ENCODE results near the gene TCF7L2. TPM values are rescaled to one million over a fixed set of nuclear protein-coding genes. Genes with fewer than 3 reads are reported as not detected.

The TCF7L2 gene
- total RNA-seq, 1 donor from 2014 or later = 0.21 TPM

DNA sequence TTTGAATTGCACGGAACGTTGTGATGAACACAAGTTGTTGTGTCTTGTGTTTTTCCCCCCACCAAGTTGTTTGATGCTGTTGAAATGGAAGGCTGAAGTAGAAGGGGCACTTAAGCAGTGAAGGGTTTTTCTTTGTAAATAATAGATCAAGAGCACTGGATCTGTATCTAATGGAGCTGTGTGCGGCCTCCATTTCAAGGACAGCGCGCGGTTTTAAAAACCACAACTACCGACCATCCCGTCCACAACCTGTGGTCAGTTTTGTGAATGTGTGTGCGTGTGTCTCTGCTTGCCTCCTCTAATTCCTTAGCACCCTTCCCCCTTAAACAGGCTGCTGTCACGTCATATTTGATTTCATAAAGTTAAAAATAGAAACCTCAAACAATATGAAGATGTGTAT lies 165.5 kb downstream of the TCF7L2 start:
- Mint-ChIP-seq H3K27me3 (peaks cover 16% of the 10 kb centered on the region), H3K9me3 (no peaks in the 10 kb centered on the region), H3K27ac (no peak overlapping the region), H3K4me3 (no peak overlapping the region), H3K36me3 (ENCODE audit: low read depth) (no peaks in the 10 kb centered on the region), H3K4me1 (no peaks in the 10 kb centered on the region)
- no peak for DNase-seq
- intact Hi-C loops (cut with micrococcal nuclease) = no loop called here

DNA sequence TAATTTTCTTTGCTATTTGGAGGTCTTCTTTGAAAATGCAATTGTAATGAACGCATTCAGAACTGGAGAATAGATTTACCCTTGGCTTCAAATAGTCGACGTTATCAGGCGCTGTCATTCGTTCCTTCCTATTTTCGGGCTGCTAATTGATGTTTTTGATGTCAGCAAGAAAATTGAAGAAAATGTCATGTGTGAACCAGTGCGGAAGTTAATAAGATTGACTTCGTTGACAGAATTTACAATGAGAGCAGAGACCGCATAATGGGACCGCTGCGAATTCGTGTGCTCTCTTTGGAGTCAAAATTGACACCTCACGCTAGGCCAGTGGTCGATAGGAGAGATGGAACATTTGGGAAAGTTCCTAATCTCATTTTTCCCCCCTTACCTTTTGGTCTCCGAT lies 168.8 kb downstream of the TCF7L2 start:
- H3K36me3 Mint-ChIP-seq (ENCODE audit: low read depth) = no peaks in the 10 kb centered on the region
- no peak overlapping the region for H3K27ac Mint-ChIP-seq
- no peaks in the 10 kb centered on the region for H3K9me3 Mint-ChIP-seq
- DNase-seq = no peak
- intact Hi-C loops (cut with micrococcal nuclease) = no loop called here
- no peaks in the 10 kb centered on the region for H3K4me1 Mint-ChIP-seq
- no peak overlapping the region for H3K4me3 Mint-ChIP-seq
- peaks cover 8% of the 10 kb centered on the region for H3K27me3 Mint-ChIP-seq

DNA sequence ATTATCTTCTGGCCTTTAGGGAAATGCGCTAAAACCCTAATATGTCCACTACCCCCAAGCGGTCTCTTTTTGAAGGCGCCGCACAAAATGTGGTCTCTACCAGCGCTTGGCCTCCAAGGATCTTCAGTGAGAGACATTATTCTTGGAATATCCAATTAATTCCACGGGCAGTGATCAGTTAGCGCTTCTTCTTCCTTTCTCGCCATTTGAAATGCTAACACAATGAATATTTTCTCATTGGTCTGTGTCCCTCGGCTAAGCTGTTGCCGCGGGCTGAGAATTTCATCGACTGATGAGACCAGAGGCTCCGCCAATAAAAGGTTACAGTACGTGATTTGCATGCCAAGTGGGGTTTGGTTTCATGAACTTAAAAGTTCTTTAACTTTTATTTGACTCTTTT lies 169.8 kb downstream of the TCF7L2 start:
- Mint-ChIP-seq H3K27ac (no peak overlapping the region), H3K9me3 (no peaks in the 10 kb centered on the region), H3K27me3 (peaks cover 9% of the 10 kb centered on the region), H3K36me3 (ENCODE audit: low read depth) (no peaks in the 10 kb centered on the region), H3K4me3 (no peak overlapping the region), H3K4me1 (no peaks in the 10 kb centered on the region)
- intact Hi-C loops (cut with micrococcal nuclease) = no loop called here
- no peak for DNase-seq

GRCh38 chr10:113121153-113121552 lies 171.1 kb downstream of the TCF7L2 start:
- DNase-seq = no peak
- no peaks in the 10 kb centered on the region for H3K4me1 Mint-ChIP-seq
- H3K4me3 Mint-ChIP-seq = no peak overlapping the region
- no peaks in the 10 kb centered on the region for H3K36me3 Mint-ChIP-seq (ENCODE audit: low read depth)
- H3K27ac Mint-ChIP-seq = no peak overlapping the region
- peaks cover 15% of the 10 kb centered on the region for H3K27me3 Mint-ChIP-seq
- intact Hi-C loops (cut with micrococcal nuclease) = no loop called here
- no peaks in the 10 kb centered on the region for H3K9me3 Mint-ChIP-seq

DNA sequence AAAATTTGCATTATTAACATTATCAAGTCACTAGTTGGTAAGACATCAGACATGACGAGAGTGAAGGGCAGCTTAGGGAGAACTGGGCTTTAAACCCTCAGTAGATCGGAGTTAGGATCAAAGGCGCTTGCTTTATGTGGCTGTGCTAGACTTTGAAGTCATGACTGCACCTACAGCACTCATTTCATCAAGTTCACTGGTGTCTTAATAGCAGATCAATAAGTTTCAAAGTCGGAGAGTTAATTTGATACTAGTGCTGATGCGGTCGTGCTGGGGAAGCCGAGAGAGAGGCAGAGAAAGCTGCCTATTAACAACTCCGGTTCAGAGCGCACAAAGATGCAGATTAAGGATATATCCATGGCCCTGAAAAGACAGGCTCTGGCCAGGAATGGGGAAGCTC lies 172.9 kb downstream of the TCF7L2 start:
- Mint-ChIP-seq H3K4me1 (peaks cover 3% of the 10 kb centered on the region), H3K27me3 (peaks cover 29% of the 10 kb centered on the region), H3K36me3 (ENCODE audit: low read depth) (no peaks in the 10 kb centered on the region), H3K27ac (no peak overlapping the region), H3K9me3 (no peaks in the 10 kb centered on the region), H3K4me3 (no peak overlapping the region)
- intact Hi-C loops (cut with micrococcal nuclease) = no loop called here
- no peak for DNase-seq

- H3K4me3 Mint-ChIP-seq = no peak overlapping the region
- DNase-seq = no peak
- H3K9me3 Mint-ChIP-seq = no peaks in the 10 kb centered on the region
- intact Hi-C loops (cut with micrococcal nuclease) = no loop called here
- no peak overlapping the region for H3K27ac Mint-ChIP-seq
- peaks cover 40% of the 10 kb centered on the region for H3K27me3 Mint-ChIP-seq
- H3K4me1 Mint-ChIP-seq = peaks cover 3% of the 10 kb centered on the region
- H3K36me3 Mint-ChIP-seq (ENCODE audit: low read depth) = no peaks in the 10 kb centered on the region
Measured at GRCh38 chr10:113124724-113125123, 174.7 kb downstream of the TCF7L2 start.

DNA sequence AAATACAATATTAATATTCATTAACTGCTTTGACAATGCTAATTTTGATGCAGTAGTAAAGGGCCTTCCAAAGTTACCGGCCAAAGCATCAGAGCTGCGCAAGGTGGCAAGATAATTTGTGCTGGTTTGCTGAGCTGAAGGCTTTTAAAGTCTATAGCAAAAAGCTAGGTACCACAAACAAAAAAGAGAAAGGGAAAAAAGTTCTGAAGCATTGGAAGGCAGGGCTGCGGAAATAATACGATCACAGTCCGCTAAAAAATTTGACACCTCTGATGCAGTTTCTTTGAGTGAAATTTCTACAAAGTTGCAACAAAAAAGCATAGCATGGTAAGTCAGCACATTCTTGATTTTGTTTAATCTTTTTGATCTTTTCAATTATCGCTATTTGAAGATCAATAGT lies 175.6 kb downstream of the TCF7L2 start:
- H3K4me1 Mint-ChIP-seq = peaks cover 3% of the 10 kb centered on the region
- intact Hi-C loops (cut with micrococcal nuclease) = no loop called here
- DNase-seq = no peak
- H3K36me3 Mint-ChIP-seq (ENCODE audit: low read depth) = no peaks in the 10 kb centered on the region
- no peak overlapping the region for H3K27ac Mint-ChIP-seq
- no peaks in the 10 kb centered on the region for H3K9me3 Mint-ChIP-seq
- H3K27me3 Mint-ChIP-seq = peaks cover 41% of the 10 kb centered on the region
- no peak overlapping the region for H3K4me3 Mint-ChIP-seq

GRCh38 chr10:113126229-113127201 lies 176.5 kb downstream of the TCF7L2 start:
- Mint-ChIP-seq H3K9me3 (no peaks in the 10 kb centered on the region), H3K27ac (no peak overlapping the region), H3K27me3 (peaks cover 44% of the 10 kb centered on the region), H3K36me3 (ENCODE audit: low read depth) (no peaks in the 10 kb centered on the region), H3K4me3 (no peak overlapping the region), H3K4me1 (peaks cover 3% of the 10 kb centered on the region)
- DNase-seq = peak; percentile 63
- intact Hi-C loops (cut with micrococcal nuclease) = no loop called here

- Mint-ChIP-seq H3K27me3 (peaks cover 48% of the 10 kb centered on the region), H3K4me3 (no peak overlapping the region), H3K4me1 (peaks cover 3% of the 10 kb centered on the region), H3K9me3 (no peaks in the 10 kb centered on the region), H3K36me3 (ENCODE audit: low read depth) (no peaks in the 10 kb centered on the region), H3K27ac (no peak overlapping the region)
- intact Hi-C loops (cut with micrococcal nuclease) = no loop called here
- DNase-seq = no peak
Measured at GRCh38 chr10:113127261-113127900, 177.3 kb downstream of the TCF7L2 start.

- Mint-ChIP-seq H3K4me3 (no peak overlapping the region), H3K27me3 (peaks cover 48% of the 10 kb centered on the region), H3K36me3 (ENCODE audit: low read depth) (no peaks in the 10 kb centered on the region), H3K4me1 (peaks cover 3% of the 10 kb centered on the region), H3K27ac (no peak overlapping the region), H3K9me3 (no peaks in the 10 kb centered on the region)
- intact Hi-C loops (cut with micrococcal nuclease) = no loop called here
- DNase-seq = no peak
Measured at GRCh38 chr10:113127901-113128283, 177.8 kb downstream of the TCF7L2 start.

DNA sequence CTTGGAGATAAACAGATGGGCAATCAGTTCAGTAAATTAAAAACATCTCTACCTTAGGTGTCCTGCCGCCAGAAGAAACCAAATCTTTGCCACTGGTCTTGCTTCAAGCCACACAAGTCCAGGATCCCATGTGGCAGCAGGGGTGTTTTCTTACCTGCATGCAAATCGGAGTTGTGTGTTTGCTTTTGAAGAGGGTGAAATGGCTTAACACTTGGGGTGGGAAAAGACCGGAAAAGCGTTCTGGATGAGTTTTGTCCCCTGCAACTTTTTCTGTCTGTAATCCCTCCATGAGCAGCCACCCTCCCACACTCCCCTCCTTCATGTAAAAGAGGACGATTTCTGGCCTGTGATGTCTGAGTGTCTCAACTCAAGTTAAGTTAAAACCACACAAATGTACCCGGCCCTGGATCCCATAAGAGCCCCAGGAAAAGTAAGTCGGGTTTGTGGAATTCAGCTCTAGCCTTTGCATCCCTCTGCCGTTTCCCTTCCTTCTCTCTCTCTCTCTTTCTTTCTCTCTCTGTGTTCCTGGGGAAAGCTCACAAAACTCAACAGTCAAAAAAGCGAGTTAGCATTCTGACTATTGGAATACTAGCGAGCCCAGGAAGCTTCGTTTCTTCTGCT lies 178.5 kb downstream of the TCF7L2 start:
- intact Hi-C loops (cut with micrococcal nuclease) = no loop called here

DNA sequence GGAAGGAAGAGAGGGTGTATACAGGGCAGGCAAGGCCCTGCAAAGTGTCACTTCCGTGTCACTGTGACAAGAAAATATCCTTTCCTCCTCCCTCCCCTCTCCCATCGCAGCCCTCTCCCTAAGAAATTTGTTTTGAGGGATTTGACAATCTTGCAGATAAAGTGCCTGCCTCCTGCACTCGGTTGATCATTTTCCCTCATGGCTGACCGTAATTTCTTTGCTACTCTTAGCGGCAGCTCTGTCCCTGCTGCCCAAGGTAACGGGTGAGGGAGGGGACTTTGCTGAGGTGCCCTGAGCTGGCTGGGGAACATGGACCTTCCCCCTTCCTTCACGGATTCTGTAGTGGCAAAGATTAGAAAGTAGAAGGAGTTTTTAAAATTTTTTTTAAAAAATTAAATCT lies 179.1 kb downstream of the TCF7L2 start:
- Mint-ChIP-seq H3K4me1 (peaks cover 3% of the 10 kb centered on the region), H3K36me3 (ENCODE audit: low read depth) (no peaks in the 10 kb centered on the region), H3K9me3 (no peaks in the 10 kb centered on the region), H3K27me3 (peaks cover 48% of the 10 kb centered on the region), H3K27ac (no peak overlapping the region), H3K4me3 (no peak overlapping the region)
- intact Hi-C loops (cut with micrococcal nuclease) = no loop called here
- DNase-seq = no peak

More for the DNA sequence above, 178.5 kb downstream of the TCF7L2 start:
- peaks cover 48% of the 10 kb centered on the region for H3K27me3 Mint-ChIP-seq
- DNase-seq = no peak
- H3K4me3 Mint-ChIP-seq = no peak overlapping the region
- no peaks in the 10 kb centered on the region for H3K9me3 Mint-ChIP-seq
- H3K27ac Mint-ChIP-seq = no peak overlapping the region
- no peaks in the 10 kb centered on the region for H3K36me3 Mint-ChIP-seq (ENCODE audit: low read depth)
- H3K4me1 Mint-ChIP-seq = peaks cover 3% of the 10 kb centered on the region

DNA sequence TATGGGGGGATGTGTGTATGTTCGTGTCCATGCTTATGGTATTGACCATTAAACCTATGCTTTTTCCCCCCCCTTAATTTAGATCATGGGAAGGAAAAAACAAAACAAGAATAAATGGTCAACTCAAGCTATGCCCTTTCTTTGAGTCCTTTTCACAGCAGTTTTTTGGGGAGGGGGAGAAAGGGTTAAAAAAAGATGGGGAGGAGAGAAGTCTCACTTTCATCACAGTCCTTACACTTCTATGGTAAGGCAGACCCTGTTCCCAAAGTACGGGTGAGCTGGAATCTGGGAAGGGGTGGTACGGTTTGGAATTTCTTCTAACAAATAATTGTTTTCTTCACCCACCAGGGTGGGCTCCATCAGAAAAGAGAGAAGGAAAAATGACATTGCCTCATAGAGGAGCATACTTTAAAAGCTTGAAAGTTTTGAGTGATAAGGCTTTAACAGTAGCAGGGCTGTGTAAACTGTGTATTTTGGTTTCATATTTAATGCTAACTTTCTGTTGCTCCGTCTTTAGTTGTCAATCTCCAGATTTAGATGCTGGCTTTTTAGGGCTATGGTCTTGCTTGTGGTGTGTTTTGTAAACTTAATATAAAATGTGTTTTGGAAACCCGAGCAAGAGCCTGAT lies 180.1 kb downstream of the TCF7L2 start:
- Mint-ChIP-seq H3K27me3 (peaks cover 45% of the 10 kb centered on the region), H3K9me3 (no peaks in the 10 kb centered on the region), H3K4me3 (no peak overlapping the region), H3K27ac (no peak overlapping the region), H3K36me3 (ENCODE audit: low read depth) (no peaks in the 10 kb centered on the region), H3K4me1 (peaks cover 3% of the 10 kb centered on the region)
- no peak for DNase-seq
- intact Hi-C loops (cut with micrococcal nuclease) = no loop called here

Measured in activated CD4-positive, alpha-beta T cell treated with anti-CD3 and anti-CD28 coated beads, Interleukin-2, amount 10 ng/mL, durations not matched to agents 24 days and 14 days (primary cell).